ENCODE measurements around the gene IREB2. TPM values are rescaled to one million over a fixed set of nuclear protein-coding genes. Genes with fewer than 3 reads are reported as not detected.

Gene IREB2
- total RNA-seq, 2 donors from 2014 or later, result 16.5 to 35.6 TPM

GRCh38 chr15:78448441-78449219 lies 10.6 kb downstream of the IREB2 start:
- Histone ChIP-seq H3K27me3 (replicated peaks; ENCODE audit: insufficient read depth) (no peaks in the 10 kb centered on the region), H3K4me1 (ENCODE audit: control insufficient read depth in 1 of 2, low read depth in 2 of 2) (peaks cover 22 to 29% of the 10 kb centered on the region in 2 donors), H3K9me3 (no peaks in the 10 kb centered on the region), H3K36me3 (peaks cover 10% of the 10 kb centered on the region), H3K4me3 (no peak overlapping the region), H3K27ac (no peak overlapping the region)
- TF ChIP-seq CTCF (IDR thresholded peaks at IDR 0.05), result no peak
- DNase-seq (ENCODE audit: low spot score) (no peak), ATAC-seq (ENCODE audit: insufficient number of reproducible peaks, low FRiP score, low read depth) (no peak)

DNA sequence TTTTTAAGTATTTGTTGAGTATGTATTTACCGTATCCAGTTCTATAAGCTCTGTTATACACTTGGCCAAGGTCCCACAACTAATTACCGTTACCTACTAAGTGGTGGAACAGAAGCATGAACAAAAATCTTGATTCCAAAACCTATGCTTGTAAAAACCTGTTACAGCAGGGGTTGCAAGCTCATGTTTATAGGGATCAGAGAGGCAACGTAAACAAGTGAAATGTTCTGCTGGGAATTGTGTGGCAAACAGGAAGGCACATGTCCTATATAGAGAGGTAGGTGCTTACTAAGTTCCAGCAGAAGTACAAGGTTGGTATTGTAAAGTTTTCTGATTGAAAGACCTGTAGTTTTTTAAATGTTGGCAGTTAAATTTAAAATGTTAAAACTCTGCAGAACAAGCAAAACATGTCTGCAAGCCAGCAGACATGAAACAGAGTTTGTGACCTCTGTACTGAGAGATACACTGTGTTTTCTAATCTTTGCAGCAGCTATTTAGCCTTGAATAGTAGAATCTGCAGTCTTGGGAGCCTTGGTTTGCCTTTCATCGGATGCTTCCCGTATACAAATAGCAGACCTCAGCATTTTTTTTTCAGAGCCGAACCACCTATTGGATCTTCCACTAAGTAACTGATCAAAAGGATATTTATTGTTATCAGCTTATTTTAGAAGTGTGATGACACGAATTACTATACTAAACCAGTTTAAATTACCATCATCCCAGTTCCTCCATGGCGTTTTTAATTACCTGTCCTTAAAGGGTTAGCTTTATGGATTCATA lies 11.4 kb downstream of the IREB2 start:
- H3K36me3 ChIP-seq, result peaks cover 10% of the 10 kb centered on the region
- H3K9me3 ChIP-seq, result no peaks in the 10 kb centered on the region
- no peaks in the 10 kb centered on the region for H3K27me3 ChIP-seq (replicated peaks; ENCODE audit: insufficient read depth)
- TF ChIP-seq CTCF (IDR thresholded peaks at IDR 0.05), result no peak
- H3K27ac ChIP-seq, result no peak overlapping the region
- no peak for ATAC-seq (ENCODE audit: insufficient number of reproducible peaks, low FRiP score, low read depth)
- H3K4me3 ChIP-seq, result no peak overlapping the region
- DNase-seq (ENCODE audit: low spot score), result no peak
- H3K4me1 ChIP-seq (ENCODE audit: control insufficient read depth in 1 of 2, low read depth in 2 of 2), result peaks cover 30 to 37% of the 10 kb centered on the region in 2 donors

GRCh38 chr15:78450285-78450858 lies 12.4 kb downstream of the IREB2 start:
- H3K4me1 ChIP-seq (ENCODE audit: control insufficient read depth in 1 of 2, low read depth in 2 of 2), result peaks cover 38 to 46% of the 10 kb centered on the region in 2 donors
- TF ChIP-seq CTCF (IDR thresholded peaks at IDR 0.05), result no peak
- DNase-seq (ENCODE audit: low spot score) (no peak), ATAC-seq (ENCODE audit: insufficient number of reproducible peaks, low FRiP score, low read depth) (no peak)
- no peak overlapping the region for H3K27ac ChIP-seq
- H3K27me3 ChIP-seq (replicated peaks; ENCODE audit: insufficient read depth), result no peaks in the 10 kb centered on the region
- H3K9me3 ChIP-seq, result no peaks in the 10 kb centered on the region
- no peak overlapping the region for H3K4me3 ChIP-seq
- peaks cover 8% of the 10 kb centered on the region for H3K36me3 ChIP-seq

- no peak for TF ChIP-seq CTCF (IDR thresholded peaks at IDR 0.05)
- no peaks in the 10 kb centered on the region for H3K27me3 ChIP-seq (replicated peaks; ENCODE audit: insufficient read depth)
- ATAC-seq (ENCODE audit: insufficient number of reproducible peaks, low FRiP score, low read depth) (no peak), DNase-seq (ENCODE audit: low spot score) (no peak)
- no peak overlapping the region for H3K4me3 ChIP-seq
- no peak overlapping the region for H3K27ac ChIP-seq
- H3K9me3 ChIP-seq, result no peaks in the 10 kb centered on the region
- H3K4me1 ChIP-seq (ENCODE audit: control insufficient read depth in 1 of 2, low read depth in 2 of 2), result peaks cover 53 to 65% of the 10 kb centered on the region in 2 donors
- no peaks in the 10 kb centered on the region for H3K36me3 ChIP-seq
These were observed 14.5 kb downstream of the IREB2 start for GRCh38 chr15:78452485-78452884.

DNA sequence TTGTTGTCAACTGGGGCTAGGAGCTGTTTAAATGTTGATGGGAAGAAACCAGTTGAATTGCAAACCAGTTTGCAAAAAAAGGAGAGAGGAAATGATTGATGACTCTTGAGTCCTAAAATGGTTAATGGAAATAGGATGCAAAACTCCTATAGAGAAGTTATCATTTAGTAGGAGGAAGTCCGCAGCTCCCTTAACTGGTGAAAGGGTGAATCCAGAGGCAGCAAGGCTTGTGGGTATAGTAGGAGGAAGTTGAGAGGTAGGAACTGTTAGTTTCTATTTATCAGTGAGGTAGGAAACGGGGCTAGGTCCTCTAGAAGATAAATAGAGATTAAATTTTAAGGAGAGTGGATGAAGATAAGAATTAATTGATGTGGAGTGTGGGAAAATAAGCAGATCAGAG lies 15.4 kb downstream of the IREB2 start:
- H3K27me3 ChIP-seq (replicated peaks; ENCODE audit: insufficient read depth), result no peaks in the 10 kb centered on the region
- ATAC-seq (ENCODE audit: insufficient number of reproducible peaks, low FRiP score, low read depth), result no peak
- no peak for TF ChIP-seq CTCF (IDR thresholded peaks at IDR 0.05)
- no peaks in the 10 kb centered on the region for H3K36me3 ChIP-seq
- peaks cover 48 to 59% of the 10 kb centered on the region in 2 donors for H3K4me1 ChIP-seq (ENCODE audit: control insufficient read depth in 1 of 2, low read depth in 2 of 2)
- H3K9me3 ChIP-seq, result no peaks in the 10 kb centered on the region
- H3K27ac ChIP-seq, result no peak overlapping the region
- no peak for DNase-seq (ENCODE audit: low spot score)
- no peak overlapping the region for H3K4me3 ChIP-seq

All from thoracic aorta (tissue), 2 donors.